GM18517 (cell line): Measurements from ENCODE around the gene CADM4.
"Not testable (repeated sequence)": the region's sequence is repeated elsewhere in the genome, so short reads cannot be mapped to it uniquely, and the experiment has no call there.

Experiments
- ATAC-seq: cut with Tn5 transposase; IDR thresholded peaks from one replicate; pipeline ENCODE4 v1.9.1; 2021; ENCODE audit warnings: mild to moderate bottlenecking, moderate library complexity; ENCODE audit not compliant: unreplicated experiment

Gene CADM4

DNA sequence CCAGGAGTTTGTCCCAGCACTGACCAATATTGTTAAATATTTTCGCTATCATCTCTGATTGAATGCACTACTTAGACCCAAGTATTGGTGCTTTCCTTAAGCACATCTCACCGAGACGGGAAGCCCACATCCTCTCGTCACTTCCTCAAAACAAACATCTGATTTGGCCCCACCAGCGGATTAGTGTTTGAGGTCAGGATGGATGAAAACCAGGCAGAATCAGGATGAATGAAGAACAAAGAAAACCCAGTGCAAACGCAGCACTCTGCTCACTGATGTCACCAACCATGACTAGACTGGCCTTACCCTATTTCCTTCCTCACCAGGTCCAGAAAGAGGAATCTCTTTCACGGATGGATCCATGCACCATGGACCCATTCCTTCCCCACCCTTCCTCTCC lies 24.4 kb upstream of the CADM4 start:
- no peak for ATAC-seq

DNA sequence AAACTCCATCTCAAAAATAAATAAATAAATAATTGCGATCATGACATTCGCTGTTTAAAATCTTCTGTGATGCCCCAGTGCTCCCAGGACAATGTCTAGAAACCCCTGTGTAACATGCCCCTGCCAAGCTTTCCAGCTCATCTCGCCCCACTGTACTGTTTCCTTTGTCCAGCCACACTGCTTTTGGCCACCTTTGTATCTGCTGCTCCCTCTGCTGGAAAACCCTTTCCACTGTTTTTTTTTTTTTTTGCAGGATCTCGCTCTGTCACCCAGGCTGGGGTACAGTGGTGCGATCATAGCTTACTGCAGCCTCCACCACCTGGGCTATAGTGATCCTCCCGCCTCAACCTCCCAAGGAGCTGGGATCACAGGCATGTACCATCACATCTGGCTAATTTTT lies 22.8 kb upstream of the CADM4 start:
- no peak for ATAC-seq

DNA sequence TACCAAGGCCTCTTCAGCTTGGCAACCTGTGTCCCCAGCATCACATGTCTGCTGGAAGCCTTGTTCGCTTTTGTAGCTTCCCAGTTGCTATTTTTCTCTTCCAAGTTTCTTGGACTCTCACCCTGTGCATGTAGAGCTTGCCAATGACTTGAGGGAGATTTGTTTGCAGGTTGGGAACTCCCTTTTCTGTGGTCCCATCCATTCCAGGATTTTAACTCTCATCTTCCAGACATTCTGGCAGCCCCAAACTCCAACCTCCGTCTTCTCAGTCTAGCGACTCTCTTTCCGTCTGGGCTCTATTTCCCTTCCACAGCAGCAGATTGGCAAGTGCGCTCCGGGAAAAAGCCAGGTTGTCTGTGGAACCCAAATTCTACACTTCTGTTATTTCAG lies 21.3 kb upstream of the CADM4 start:
- ATAC-seq, result no peak

DNA sequence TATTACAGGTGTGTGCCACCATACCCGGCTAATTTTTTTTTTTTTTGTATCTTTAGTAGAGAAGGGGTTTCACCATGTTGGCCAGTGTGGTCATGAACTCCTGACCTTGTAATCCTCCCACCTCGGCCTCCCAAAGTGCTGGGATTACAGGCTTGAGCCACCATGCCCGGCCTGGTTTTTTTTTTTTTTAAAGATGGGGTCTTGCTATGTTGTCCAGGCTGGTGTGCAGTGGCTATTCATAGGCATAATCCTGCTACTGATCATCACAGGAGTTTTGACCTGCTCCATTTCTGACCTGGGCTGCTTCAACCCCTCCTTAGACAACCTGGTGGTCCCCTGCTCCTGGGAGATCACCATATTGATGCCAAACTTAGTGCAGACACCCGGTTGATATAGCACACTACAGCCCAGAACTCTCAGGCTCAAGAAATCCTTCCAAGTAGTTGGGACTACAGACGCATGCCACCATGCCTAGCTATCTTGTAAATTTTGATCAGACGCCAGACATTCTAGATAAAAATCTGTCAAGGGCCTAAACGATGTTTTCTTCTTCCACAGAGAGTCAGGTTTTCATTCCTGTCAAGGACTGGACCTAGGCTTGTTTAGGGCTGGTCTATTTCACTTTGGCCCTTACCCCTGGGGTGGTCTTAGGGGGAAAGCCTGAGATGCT lies 20.8 kb upstream of the CADM4 start:
- ATAC-seq, result no peak

DNA sequence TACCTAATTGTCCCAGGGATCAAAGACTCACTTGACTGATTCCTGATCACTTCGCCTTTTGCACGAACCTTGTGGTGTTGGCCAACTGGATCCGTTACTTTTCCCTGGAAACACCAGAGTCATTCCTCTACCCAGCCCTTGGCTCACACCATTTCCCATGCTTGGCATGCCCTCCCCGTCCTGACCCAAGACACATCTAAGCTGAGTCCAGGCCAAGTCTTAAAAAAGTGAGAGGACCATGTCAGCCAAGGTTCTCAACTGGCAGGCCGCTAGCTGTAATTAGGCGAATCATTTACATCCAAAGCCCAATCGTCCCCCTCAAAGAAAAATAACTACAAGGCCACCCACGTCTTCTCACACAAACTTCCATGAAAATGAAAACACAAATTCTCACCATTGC lies 18.8 kb upstream of the CADM4 start:
- ATAC-seq, result no peak

DNA sequence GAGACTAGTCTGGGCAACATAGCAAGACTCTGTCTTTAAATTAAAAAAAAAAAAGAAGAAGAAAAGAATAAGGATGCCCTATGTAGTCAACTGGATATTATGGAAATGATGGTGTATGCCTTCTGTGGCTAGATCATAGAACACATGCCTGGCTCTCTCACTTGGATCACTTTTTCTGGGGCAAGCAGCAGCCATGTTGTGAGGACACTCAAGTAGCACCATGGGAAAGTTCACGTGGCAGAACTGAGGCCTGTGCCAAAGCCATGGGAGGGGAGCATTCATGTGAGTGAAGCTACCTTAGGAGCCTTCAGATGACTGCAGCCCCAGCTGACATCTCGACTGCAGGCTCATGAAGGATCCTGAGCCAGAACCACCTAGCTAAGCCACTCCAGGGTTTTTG lies 18.4 kb upstream of the CADM4 start:
- ATAC-seq, result no peak

DNA sequence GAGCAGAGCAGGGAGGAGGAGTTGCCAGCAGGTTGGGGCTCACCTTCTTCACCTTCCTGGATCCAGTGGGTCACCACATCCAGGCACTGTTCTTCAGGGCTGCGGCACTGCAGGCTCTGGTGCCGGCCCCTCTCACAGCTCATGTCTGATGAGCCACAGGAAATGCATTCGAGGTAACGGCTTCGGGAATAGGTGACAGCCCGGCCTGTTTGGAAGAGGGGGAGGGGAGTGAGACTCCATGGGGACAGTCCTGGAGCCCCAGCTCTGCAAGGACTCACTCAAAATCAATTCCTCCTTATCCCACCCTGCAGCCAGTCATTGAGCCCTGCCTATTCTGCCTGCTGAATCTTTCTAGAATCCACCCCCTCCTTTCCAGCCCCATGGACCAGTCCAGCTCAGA lies 16.8 kb upstream of the CADM4 start:
- ATAC-seq, result no peak

DNA sequence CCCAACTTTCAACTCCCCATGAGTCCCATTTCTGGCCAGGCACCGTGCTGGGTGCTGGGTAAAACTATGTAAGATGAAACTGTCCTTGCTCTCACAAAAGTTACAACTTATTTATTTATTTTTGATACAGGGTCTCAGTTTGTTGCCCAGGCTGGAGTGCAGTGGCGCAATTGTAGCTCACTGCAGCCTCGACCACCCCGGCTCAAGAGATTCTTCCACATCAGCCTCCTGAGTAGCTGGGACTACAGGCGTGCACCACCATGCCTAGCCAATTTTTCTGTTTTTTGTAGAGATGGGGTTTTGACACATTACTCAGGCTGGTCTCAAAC lies 12.9 kb upstream of the CADM4 start:
- ATAC-seq, result no peak

DNA sequence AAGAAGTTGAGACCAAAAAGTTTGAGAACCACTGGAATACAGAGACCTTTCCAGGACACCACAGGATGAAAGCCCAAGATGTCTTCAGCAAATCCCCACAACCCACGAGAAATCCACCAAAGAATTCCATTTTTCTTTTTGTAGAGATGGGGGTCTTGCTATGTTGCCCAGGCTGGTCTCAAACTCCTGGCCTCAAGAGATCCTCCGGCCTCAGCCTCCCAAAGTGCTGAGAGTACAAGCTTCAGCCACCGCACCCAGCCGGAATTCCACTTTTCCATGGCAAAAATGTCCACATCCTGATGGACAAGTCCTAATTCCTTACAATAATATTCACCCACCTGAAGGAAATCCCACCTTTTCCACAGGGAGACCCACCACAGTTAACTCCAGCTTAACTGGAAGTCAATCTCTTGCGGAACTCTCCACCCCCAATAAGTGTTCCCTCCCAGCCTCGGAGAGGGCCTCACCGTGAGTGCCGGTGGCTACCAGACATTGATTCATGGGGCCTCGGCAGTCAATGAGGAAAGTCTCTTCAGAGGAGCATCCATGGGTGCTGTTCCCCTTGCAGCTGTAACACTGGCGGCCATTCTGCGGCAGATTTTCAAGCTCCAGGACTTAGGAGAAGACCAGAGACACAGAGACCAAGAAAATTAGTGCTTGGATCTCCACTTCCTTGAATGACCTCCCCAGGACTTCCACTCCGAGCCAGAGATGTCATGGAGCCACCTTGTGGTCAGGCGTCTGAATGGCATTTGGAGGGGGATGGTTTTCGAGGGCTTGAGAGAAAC lies 12.3 kb upstream of the CADM4 start:
- ATAC-seq, result no peak

DNA sequence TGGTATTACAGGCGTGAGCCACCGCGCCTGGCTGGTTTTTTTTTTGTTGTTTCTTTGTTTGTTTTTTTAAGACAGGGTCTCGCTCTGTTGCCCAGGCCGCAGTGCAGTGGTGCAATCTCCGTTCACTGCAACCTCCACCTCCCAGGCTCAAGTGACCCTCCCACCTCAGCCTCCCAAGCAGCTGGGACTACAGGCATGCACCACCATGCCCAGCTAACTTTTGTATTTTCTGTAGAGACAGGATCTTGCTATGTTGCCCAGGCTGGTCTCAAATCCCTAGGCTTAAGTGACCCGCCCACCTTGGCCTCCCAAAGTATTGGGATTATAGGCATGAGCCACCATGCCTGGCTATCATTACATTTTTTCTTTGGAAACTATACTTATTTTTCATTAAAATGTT lies 10.6 kb upstream of the CADM4 start:
- not testable (repeated sequence) for ATAC-seq

DNA sequence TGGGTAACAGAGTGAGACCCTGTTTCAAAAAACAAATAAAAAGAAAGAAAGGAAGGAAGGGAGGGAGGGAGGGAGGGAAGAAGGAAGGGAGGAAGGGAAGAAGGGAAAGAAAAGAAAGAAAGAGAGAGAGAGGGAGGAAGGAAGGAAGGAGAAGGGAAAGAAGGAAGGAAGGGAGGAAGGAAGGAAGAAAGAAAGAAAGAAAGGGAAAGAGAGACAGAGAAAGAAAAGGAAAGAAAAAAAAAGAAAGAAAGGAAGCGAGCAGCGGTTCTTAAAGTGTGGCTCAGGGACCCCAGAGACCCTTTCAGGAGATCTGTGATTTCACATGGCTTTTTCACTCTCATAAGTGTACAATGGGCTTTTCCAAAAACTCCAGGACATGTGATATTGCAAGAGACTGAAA lies 9.9 kb upstream of the CADM4 start:
- no peak for ATAC-seq

DNA sequence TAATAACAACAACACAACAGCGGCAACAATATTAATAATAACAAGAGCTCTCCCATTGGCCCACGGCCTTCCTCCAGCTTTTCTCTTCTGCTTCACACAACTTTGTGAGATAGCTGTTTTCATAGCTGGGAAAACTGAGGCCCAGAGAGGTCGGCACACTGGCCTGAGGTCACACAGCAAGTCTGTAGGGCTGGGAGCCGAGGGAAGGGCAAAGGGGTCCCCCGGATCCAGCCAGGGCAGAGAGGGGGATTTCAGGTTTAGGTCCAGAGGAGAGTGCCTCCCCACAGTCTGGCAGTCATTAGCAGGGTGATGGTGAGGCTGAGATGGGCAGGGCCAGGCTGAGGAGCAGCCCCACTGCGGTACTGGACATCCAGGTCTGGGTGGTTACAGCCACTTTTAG lies 9.0 kb upstream of the CADM4 start:
- ATAC-seq, result no peak

DNA sequence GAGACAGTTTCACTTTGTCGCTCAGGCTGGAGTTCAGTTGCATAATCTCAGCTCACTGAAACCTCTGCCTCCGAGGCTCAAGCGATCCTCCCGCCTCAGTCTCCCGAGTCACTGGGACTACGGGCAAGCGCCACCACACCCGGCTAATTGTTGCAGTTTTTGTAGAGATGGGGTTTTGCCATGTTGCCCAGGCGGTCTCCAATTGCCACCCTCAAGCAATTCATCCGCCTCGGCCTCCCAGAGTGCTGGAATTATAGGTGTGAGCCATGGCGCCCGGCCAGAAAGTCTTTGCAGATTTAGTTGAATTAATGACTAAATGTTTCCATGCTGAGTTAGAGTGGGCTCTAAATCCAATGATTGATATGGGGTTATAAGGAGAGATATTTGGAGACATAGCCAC lies 4.5 kb upstream of the CADM4 start:
- ATAC-seq, result no peak

DNA sequence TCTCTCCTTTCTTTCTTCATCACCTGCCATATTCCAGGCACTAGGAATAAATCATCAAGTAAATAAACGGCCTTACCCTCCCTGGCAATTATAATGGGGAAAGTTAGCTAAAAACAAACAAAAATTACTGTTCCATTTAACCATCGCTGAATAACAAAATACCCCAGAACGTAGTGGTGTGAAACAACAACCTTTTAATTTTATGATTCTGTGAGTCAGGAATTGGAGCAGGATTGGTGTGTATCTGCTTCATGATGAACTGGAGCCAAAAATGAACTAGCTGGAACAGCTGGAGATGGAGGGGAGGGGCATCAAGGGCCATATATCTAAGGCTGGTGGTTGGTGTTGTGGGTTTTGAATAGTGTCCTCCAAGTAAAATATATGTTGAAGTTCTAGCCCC lies 3.7 kb upstream of the CADM4 start:
- no peak for ATAC-seq

DNA sequence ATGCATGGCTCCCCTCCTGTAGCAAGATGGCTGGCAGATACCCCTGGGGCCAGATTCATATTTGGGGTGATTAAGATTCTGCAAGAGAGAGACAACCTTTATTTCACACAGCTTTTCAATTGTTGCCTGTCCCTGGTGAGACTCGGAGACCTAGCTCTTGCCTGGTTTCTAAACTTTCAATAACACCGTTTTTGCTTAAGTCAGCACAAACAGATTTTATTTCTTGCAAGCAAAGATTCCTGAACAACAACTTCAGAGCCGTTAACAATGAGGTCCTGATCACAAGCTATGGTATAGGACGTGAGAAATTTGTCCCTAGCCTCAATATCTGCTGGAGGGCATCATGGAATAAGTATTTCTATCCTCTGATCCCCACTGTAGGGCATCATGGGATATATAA lies 2.9 kb upstream of the CADM4 start:
- no peak for ATAC-seq

DNA sequence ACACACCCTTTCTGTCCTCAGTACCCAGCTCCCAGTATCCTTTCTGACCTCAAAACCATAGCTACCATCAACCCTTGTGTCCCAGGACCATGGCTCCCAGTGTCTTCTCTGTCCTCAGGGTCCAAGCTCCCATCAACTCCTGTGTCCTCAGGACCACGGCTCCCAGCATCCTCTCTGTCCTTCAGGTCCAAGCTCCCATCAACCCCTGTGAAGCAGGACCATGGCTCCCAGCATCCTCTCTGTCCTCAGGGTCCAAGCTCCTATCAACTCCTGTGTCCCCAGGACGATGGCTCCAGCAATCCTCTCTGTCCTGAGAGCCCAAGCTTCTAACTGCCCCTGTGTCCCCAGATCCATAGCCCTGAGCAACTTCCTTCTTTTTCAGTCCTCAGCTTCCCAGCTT lies 1.7 kb upstream of the CADM4 start:
- no peak for ATAC-seq

DNA sequence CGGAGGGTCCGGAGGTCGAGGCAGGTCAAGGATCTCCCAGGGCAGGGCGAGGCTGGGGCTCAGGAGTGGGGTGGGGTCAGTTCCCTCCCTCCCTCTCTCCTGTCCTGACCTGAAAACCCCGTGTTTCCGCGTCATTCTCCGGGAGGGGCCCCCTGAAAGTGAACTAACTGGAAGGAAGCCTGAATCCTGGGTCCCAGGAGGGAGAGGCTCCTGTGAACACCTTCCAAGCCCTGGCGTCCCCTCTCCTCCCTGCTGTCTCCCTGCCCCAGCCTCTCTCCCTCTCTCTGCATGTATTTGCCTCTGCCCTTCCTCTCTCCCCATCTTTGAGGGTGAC lies 741 bp upstream of the CADM4 start:
- no peak for ATAC-seq

DNA sequence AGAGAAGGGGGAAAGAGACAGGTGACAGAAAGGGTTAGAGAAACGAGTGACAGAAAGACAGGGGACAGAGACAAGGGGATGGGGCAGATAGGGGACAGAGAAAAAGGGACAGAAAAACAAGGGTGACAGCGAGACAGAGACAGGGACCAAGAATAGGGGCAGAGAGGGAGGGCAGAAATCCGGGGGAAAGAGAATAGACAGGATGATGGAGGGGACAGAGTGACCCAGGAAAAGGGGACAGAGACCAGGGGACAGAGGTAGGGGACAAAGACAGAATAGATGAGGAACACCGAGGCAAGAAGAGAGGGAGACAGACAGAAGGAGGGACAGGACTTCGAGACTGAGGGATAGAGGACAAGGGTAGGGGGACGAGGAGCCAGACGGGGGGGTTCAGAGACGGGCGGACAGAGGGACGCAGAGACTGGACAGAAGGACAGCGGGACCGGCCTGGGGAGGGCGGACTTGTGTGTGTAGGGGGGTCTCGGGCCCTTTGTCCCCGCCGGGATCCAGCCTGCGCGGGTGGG lies 593 bp downstream of the CADM4 start:
- ATAC-seq, result no peak

DNA sequence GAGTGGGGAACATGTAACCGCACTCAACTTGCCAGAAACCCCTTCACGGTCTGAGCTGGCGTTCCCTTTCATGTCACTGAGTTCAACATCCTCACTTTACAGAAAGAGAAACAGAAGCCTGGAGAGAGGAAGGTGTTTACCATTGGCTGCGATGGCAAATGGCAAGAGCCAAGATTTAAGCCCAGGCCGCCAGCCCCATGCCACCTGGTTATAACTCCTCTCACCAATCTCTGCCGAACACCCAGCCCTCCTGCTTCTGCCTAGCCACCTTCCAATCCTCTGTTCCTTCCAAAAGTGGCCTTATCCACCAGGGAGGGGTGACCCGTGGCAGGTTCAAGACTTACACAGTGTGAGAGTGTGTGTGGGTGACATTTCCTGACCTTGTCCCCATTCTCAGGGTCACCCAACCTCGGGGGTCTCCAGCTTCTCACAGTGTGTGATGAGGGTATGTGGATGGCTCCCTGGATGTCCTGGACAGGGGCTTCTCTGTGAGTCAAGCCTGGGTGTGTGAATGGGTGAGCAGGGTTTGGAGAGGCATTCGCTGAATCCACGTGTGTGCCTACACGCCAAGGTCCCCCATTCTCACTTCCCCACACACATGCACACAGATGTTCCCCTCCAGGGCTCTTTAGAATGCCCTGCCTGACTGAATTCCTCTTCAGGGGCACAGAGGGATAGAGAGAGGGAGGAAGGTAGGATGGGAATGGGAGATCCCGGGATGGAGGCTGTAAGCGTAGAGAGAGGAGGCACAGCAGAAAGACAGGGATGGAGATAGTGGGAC lies 1.2 kb downstream of the CADM4 start:
- no peak for ATAC-seq

DNA sequence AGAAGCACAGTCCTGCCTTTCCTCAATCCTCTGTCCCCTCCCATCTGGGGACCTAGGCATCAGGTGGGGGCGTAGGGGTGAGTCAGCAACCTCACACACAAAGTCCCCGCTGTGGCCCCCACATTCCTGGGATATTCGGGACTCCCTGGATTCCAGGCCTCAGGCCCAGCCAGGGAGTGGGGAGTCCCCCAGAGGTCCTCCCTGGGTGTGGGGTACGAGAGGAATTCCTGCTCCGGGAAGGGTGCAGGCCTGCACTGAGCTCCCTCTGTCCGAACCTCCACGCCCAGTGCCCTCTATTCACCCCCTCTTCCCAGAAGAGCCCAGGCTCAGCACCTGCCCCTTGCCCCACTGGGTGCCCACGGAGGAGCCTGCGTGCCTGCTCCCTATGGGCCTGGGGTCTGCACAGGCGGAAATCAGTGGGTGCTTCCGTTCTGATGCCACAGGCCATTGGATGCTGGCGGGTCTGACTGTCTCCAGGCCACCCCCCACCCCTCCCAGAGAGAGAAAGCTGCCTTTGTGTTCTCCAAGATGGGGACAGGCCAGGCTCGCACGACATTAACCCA lies 3.4 kb downstream of the CADM4 start:
- ATAC-seq, result no peak

DNA sequence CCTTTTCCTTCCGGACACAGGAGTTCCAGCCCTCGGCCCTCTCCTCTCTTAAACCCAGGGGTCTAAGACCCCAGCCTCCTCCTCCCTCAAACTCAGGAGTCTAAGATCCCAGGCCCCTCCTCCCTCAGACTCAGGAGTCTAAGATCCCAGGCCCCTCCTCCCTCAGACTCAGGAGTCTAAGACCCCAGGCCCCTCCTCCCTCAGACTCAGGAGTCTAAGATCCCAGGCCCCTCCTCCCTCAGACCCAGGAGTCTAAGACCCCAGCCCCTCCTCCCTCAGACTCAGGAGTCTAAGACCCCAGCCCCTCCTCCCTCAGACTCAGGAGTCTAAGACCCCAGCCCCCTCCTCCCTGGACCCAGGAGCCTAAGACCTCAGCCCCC lies 4.1 kb downstream of the CADM4 start:
- not testable (repeated sequence) for ATAC-seq
